Eye (tissue), 1 donor: ENCODE data around the gene RAD23B.

Source experiments
- DNase-seq: peaks from one replicate; pipeline ENCODE4 v3.0.0-alpha.2; 2015

RAD23B gene

GRCh38 chr9:107269254-107269653, 13.8 kb upstream of the RAD23B start:
- no peak for DNase-seq

GRCh38 chr9:107269681-107270080, 13.4 kb upstream of the RAD23B start:
- no peak for DNase-seq

GRCh38 chr9:107270082-107270481, 13.0 kb upstream of the RAD23B start:
- no peak for DNase-seq

DNA sequence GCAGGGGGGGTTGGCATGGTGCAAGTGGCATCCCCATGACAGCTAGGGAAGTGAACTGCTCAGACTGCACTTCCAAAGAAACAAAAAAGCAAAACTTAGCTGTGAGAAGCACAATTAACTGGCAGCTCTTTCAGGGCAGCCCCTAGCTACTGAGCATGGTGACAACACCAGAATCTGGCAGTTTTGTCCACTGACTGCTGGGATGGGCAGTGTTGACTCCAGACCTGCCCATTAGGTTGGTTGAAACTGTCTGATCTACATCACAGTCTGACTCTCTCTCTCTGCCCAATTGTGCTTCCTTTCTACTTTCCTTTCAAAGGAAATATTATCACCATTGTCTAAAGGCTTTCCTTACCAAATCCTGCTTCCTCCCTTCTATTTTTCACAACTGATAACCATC, 12.5 kb upstream of the RAD23B start:
- DNase-seq, result no peak

GRCh38 chr9:107273634-107274033, 9.4 kb upstream of the RAD23B start:
- no peak for DNase-seq

- DNase-seq, result no peak
Observed at GRCh38 chr9:107274096-107274495, 9.0 kb upstream of the RAD23B start.

- peak; percentile 42 for DNase-seq
Observed at GRCh38 chr9:107274953-107275422, 8.1 kb upstream of the RAD23B start.

GRCh38 chr9:107275530-107275929, 7.5 kb upstream of the RAD23B start:
- no peak for DNase-seq

DNA sequence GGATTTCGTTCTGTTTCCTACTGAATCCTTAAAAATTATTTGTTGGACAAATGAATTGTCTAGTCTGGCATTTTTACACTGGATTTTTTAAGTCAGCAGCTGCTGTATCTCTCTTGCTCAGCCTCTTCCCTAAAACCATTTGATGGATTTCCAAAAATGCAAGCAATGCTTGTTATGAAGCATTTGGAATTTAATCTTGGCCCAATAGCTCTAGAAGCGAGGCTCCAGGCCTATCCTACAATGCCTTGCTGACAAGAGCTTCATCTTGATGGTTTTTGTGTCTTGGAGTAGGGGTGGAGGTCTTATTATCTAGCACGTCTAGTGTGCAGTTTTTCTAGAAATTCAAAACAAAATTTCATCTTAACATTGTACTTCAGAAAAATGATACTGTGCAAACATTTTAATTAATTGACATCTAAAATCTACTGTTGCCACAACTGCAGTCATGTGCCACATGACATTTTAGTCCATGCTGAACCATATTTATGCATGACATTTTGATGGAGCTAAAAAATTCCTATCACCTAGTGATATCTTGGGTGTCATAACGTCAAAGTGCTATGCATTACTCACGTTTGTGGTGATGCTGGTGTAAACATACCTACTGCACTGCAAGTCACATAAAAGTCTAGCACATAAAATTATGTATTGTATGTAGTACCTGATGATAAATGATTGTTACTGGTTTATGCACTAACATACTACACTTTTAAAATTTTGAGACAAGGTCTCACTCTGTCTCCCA, 5.9 kb upstream of the RAD23B start:
- DNase-seq, result no peak

GRCh38 chr9:107277801-107278200, 5.3 kb upstream of the RAD23B start:
- no peak for DNase-seq

GRCh38 chr9:107279086-107279485, 4.0 kb upstream of the RAD23B start:
- no peak for DNase-seq

GRCh38 chr9:107280543-107280942, 2.5 kb upstream of the RAD23B start:
- no peak for DNase-seq

- no peak for DNase-seq
Observed at GRCh38 chr9:107281184-107281583, 1.9 kb upstream of the RAD23B start.

DNA sequence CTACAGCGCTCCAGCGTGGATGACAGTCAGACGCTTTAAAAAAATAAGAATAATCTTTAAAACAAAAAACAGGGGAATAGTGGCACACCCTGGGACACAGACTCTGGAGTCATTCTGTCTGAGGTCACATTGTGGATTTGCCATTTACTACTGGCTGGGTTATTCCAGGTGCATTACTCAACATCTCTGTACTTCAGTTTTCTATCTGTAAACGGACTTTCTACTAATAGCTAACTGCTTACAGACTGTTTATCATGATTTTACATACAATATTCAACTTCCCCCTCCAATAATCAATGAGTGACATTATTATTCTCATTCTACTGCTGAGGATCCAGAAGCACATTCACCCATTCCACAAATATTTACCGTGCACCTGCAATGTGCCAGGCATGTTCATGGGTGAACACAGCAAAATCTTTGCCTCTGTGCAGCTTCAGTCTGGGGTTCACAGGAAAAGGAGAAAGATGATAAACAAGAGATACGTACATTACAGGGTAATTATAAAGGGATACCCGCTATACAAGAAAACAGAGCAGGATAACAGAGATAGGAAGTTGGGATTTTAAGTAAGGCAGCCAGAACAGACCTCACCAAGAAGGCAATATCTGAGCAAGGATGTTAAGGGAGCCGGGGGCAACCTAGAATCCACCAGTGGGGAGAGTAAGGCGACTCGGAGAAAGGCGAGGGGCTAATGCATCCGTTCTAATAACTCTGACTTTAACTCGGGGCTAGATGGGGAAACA, 984 bp upstream of the RAD23B start:
- DNase-seq, result no peak

DNA sequence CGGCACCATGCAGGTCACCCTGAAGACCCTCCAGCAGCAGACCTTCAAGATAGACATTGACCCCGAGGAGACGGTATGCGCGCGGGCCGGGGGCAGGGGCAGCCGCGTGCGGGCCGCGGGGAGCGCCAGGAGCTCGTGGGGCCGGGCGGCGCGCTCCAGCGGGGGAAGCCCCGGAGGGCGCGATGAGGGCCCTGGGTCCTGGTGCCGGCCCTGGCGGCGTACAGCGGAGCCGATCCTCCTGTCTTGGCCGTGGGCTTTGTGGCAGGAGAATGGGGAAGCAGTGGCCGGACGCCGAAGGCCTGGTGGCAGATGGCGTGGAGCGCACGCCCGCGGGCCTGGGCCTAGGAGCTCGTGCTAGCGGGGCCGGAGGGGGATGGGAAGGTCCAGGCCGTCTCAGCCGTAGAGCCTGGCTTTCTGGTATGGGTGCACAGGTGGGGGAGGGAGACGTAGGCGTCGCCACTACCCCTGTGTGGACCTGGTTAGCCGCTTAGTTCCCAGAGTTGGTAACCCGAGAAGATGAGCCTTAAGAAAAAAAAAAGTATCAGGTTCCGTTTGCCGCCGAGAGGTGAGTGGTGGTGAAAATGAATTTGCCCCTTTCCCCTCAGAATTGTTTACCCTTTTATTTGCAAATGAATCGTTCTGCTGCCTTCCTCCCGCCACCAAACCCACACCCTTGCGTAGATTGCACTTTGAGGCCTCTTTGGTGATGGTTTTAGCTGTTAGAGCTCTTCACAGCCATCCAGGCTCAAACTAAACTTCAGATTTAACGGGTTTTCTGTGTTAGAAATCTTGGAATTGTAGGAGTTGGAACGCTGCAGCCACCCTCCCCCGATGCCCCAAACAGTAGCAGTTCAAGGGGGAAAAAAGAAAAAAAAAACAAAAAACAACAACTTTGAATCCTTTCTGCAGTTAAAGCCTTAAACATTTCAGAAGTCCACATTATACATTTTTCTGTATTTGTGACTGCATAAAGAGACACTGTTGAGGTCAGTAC, 841 bp downstream of the RAD23B start:
- peak; percentile 89 for DNase-seq

DNA sequence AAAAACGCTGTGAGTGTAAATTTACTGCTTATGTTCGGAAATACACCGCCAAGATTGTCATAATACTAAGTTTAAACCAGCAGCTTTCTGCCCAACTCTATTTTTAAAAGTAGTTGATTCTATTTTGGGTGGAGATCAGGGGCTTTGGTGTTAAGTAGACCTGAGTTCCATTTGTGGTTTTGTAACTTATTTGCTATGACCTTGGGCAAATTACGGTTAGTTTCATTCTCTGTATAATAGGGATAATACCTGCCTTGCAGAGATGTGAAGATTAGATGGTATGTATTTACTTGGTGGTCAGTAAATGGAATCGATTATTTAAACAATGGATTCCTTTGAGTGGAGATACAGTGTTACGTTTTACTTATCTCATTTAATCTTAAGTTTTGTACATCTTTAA, 1.6 kb downstream of the RAD23B start:
- no peak for DNase-seq

- no peak for DNase-seq
Observed at GRCh38 chr9:107285286-107285685, 2.2 kb downstream of the RAD23B start.

- DNase-seq, result no peak
Observed at GRCh38 chr9:107286057-107286456, 3.0 kb downstream of the RAD23B start.

DNA sequence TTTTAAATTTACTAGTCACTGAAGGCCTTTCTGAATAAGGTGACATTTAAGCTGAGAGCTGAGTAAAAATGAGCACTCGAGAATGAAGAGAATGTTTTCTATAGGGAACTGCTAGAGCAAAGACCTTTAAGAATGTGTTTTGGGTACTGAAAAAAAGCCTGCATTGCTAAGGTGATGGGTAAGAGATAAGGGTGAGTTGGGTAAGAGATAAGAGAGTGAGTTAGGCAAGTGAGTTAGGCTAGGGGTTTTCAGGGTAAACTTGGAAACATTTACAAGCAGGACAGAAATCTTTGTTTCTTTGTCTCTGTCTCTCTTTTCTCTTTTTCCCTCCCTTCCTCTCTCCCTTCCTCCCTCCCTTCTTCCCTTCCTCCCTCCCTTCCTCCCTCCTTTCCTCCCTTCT, 5.6 kb downstream of the RAD23B start:
- no peak for DNase-seq

DNA sequence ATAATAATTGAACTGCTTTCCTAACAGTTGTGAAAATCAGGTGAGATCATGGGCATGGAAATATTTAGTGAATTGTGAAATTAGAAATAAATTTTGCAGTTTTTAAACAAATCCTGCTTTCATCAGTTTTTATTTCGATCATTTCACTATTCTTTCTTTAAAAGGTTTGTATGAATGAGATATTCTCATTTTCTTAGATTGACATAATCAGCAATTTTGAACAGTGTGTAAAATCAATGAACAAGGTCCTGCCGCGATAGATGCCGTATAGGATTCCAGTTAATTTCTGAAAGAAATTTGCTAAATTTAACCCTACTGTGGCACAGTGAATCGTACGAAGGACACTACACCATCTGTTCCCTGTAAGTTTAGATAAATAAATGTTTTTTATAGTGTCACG, 7.5 kb downstream of the RAD23B start:
- no peak for DNase-seq

- DNase-seq, result no peak
Observed at GRCh38 chr9:107292821-107293542, 9.9 kb downstream of the RAD23B start.

DNA sequence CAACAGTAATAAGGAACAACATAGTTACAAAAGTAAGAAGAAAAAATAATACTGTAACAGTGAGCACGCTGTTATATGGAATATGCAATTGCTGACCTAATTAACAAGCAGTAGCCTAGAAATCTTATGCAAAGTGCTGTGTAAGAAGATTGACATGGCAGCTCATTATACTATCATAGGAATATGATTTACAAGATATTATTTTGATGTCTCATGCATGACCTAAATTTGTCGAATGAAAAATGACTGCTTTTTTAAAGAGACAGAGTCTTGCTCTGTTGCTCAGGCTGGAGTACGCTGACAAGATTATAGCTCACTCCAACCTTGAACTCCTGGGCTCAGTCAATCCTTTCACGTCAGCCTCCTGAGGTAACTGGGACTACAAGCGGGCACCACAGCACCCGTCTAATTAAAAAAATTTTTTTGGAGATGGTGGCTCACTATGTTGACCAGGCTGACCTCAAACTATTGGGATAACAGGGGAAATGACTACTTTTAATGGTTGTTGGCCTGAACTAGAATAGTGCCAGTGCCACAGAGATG, 10.5 kb downstream of the RAD23B start:
- no peak for DNase-seq
